Progenitor cell of endocrine pancreas (in vitro differentiated cells): ENCODE measurements around the gene MAB21L4. TPM values are rescaled to one million over a fixed set of nuclear protein-coding genes. Genes with fewer than 3 reads are reported as not detected.

Experiments used
- DNase-seq: peaks from one replicate; pipeline ENCODE4 v3.0.0; 2021; ENCODE audit warnings: low spot score; ENCODE audit not compliant: unreplicated experiment
- H3K27ac Mint-ChIP-seq: 2 replicates; pipeline ENCODE4 v1.8.0; 2021; ENCODE audit warnings: mild to moderate bottlenecking, moderate library complexity, mixed read lengths
- H3K27me3 Mint-ChIP-seq: 2 replicates; pipeline ENCODE4 v1.8.0; 2021; ENCODE audit warnings: mixed read lengths
- H3K36me3 Mint-ChIP-seq: 2 replicates; pipeline ENCODE4 v1.8.0; 2022; ENCODE audit warnings: mixed read lengths; ENCODE audit not compliant: insufficient read depth
- H3K4me1 Mint-ChIP-seq: 2 replicates; pipeline ENCODE4 v1.8.0; 2021; ENCODE audit warnings: low read depth, mixed read lengths
- H3K4me3 Mint-ChIP-seq: 2 replicates; pipeline ENCODE4 v1.8.0; 2021; ENCODE audit warnings: low read depth, mild to moderate bottlenecking, moderate library complexity, mixed read lengths
- H3K9me3 Mint-ChIP-seq: 2 replicates; pipeline ENCODE4 v1.8.0; 2021; ENCODE audit warnings: low read depth, mixed read lengths
- CTCF ChIP-seq: fragments of 200-600 bp; sonication (generic); IDR thresholded peaks from one replicate; pipeline ENCODE4 v1.5.0; 2021; ENCODE audit warnings: antibody characterized with exemption, mild to moderate bottlenecking; ENCODE audit not compliant: unreplicated experiment
- total RNA-seq: library from RNA; stranded (reverse); gene quantifications from 2 replicates; pipeline ENCODE4 v1.2.1, GENCODE V29; 2021

The MAB21L4 gene
- total RNA-seq, 1 donor from 2014 or later = 9.7 TPM

GRCh38 chr2:240911641-240912265, 15.8 kb upstream of the MAB21L4 start:
- no peaks in the 10 kb centered on the region for H3K9me3 Mint-ChIP-seq
- H3K36me3 Mint-ChIP-seq = no peaks in the 10 kb centered on the region
- H3K4me1 Mint-ChIP-seq = no peaks in the 10 kb centered on the region
- no peak for TF ChIP-seq CTCF
- DNase-seq = no peak
- H3K4me3 Mint-ChIP-seq = no peak overlapping the region
- H3K27me3 Mint-ChIP-seq = peaks cover 17% of the 10 kb centered on the region
- H3K27ac Mint-ChIP-seq = no peak overlapping the region

DNA sequence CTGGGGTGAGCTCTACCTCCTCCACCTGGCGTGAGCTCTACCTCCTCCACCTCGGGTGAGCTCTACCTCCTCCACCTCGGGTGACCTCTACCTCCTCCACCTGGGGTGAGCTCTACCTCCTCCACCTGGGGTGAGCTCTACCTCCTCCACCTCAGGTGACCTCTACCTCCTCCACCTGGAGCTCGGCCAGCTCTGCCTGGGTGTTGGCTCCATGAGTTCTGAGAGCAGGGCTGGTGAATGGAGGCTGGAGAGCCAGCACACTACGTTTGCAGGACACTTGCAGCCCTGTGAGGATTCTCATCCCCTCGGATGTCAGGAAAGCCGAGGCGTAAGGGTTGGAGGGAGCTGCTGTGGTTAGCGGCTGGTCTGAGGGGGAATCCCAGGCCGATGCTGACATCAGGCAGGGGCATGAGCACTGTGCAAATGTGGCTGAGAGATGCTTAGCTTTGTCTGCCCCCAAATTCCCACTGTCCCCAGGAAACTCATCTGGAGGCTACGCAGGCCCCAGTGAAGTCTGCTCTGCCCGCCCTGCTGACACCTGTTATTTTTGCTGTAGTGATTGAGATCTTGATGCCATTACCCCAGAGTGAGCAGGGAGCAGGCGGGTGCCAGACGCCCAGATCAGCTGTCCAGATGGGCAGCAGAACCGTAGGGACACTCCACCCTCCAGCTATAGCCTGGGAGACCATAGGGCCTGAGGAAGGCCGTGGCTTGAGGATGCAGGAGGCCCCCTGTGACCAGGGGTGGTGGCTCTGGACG, 13.4 kb upstream of the MAB21L4 start:
- Mint-ChIP-seq H3K27me3 (peaks cover 13% of the 10 kb centered on the region), H3K4me1 (peaks cover 6% of the 10 kb centered on the region), H3K27ac (no peak overlapping the region), H3K4me3 (no peak overlapping the region), H3K36me3 (no peaks in the 10 kb centered on the region), H3K9me3 (no peaks in the 10 kb centered on the region)
- DNase-seq = no peak
- no peak for TF ChIP-seq CTCF

DNA sequence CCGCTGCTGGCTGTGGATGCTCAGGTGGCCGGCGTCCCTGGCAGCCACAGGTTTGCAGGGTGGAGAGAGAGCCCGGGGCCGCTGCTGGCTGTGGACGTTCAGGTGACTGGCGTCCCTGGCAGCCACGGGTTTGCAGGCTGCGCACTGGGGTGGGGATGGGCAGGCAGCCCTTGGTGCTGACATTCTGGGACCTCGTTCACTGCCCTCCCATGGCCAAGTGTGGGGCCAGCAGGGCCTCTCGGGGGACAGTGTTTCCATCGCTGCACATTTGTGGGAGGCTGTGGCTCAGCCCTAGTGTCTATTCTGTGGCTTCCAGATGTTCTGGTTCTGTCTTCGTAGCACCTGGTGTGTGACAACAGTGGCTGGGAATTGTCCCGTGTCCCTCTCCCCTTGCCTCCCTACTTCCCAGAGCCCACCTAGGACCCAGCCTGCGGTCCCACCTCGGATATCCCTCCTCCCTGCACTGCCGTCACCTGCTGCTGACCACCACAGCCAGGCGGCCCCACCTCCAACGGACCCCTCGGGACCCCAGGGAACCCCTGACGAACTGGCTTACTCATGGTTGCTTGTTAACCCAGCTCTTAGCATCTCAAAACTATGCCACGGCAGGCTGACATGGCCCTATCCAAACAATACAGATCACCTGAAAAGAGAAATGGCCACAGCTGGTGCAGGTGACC, 11.1 kb upstream of the MAB21L4 start:
- no peak for DNase-seq
- no peak for TF ChIP-seq CTCF
- peaks cover 8% of the 10 kb centered on the region for H3K4me1 Mint-ChIP-seq
- H3K27ac Mint-ChIP-seq = no peak overlapping the region
- peaks cover 13% of the 10 kb centered on the region for H3K27me3 Mint-ChIP-seq
- H3K4me3 Mint-ChIP-seq = no peak overlapping the region
- H3K9me3 Mint-ChIP-seq = no peaks in the 10 kb centered on the region
- H3K36me3 Mint-ChIP-seq = no peaks in the 10 kb centered on the region

GRCh38 chr2:240906141-240906910, 10.4 kb upstream of the MAB21L4 start, which contains the start of gene CROCC2:
CROCC2 (plus strand) TSS chr2:240906336; CDS start chr2:240906514, 178 bp downstream.
- no peaks in the 10 kb centered on the region for H3K9me3 Mint-ChIP-seq

More at GRCh38 chr2:240906141-240906910, 10.4 kb upstream of the MAB21L4 start, which contains the start of gene CROCC2:
- H3K27ac Mint-ChIP-seq = peak within 1 kb of the TSS; percentile 16
- H3K36me3 Mint-ChIP-seq = no peaks in the 10 kb centered on the region
- H3K4me3 Mint-ChIP-seq = no peak within 1 kb of the TSS
- peaks cover 8% of the 10 kb centered on the region for H3K4me1 Mint-ChIP-seq
- TF ChIP-seq CTCF = no peak
- no peak for DNase-seq
- H3K27me3 Mint-ChIP-seq = peaks cover 11% of the 10 kb centered on the region
